Stomach smooth muscle (tissue), 2 donors: ENCODE measurements around the gene AP3B1.

Experiments
- H3K27ac ChIP-seq: one replicate; pipeline ENCODE4 v1.7.0; 2013; ENCODE audit warnings: mild to moderate bottlenecking, low read length, inconsistent platforms
- H3K27me3 ChIP-seq, 2 donors: one replicate each; pipeline ENCODE4 v1.7.0; 2013; ENCODE audit warnings: low read length in 2 of 2; ENCODE audit not compliant: insufficient read depth in 2 of 2, control insufficient read depth in 1 of 2
- H3K36me3 ChIP-seq, 2 donors: one replicate each; pipeline ENCODE4 v1.7.0; 2013; ENCODE audit warnings: low read length in 2 of 2; ENCODE audit not compliant: control insufficient read depth in 2 of 2, insufficient read depth in 2 of 2
- H3K4me1 ChIP-seq: one replicate; pipeline ENCODE4 v1.7.0; 2013; ENCODE audit warnings: low read length; ENCODE audit not compliant: control insufficient read depth, insufficient read depth
- H3K4me3 ChIP-seq, 2 donors: one replicate each; pipeline ENCODE4 v1.7.0; 2013; ENCODE audit warnings: low read length in 2 of 2
- H3K9ac ChIP-seq, 2 donors: one replicate each; pipeline ENCODE4 v1.7.0; 2013; ENCODE audit warnings: low read length in 2 of 2, mild to moderate bottlenecking in 1 of 2
- H3K9me3 ChIP-seq, 2 donors: one replicate each; pipeline ENCODE4 v1.7.0; 2013; ENCODE audit warnings: low read length in 2 of 2; ENCODE audit not compliant: control insufficient read depth in 2 of 2
- donor health status: healthy.
- donor health status: Pancreatic carcinoma.

The AP3B1 gene

GRCh38 chr5:78243091-78243490 is 51.4 kb downstream of the AP3B1 start:
- H3K36me3 ChIP-seq: no peaks in the 10 kb centered on the region
- no peak overlapping the region for H3K9ac ChIP-seq
- no peaks in the 10 kb centered on the region for H3K9me3 ChIP-seq
- no peak overlapping the region for H3K4me3 ChIP-seq
- no peaks in the 10 kb centered on the region for H3K4me1 ChIP-seq
- H3K27ac ChIP-seq: no peak overlapping the region
- H3K27me3 ChIP-seq: no peaks in the 10 kb centered on the region

GRCh38 chr5:78242001-78242400 is 52.5 kb downstream of the AP3B1 start:
- H3K9ac ChIP-seq: no peak overlapping the region
- H3K4me1 ChIP-seq: no peaks in the 10 kb centered on the region
- H3K36me3 ChIP-seq: no peaks in the 10 kb centered on the region

GRCh38 chr5:78237911-78238310 is 56.6 kb downstream of the AP3B1 start:
- Histone ChIP-seq H3K36me3 (no peaks in the 10 kb centered on the region), H3K4me1 (no peaks in the 10 kb centered on the region), H3K27me3 (no peaks in the 10 kb centered on the region), H3K4me3 (no peak overlapping the region), H3K27ac (no peak overlapping the region), H3K9ac (no peak overlapping the region), H3K9me3 (no peaks in the 10 kb centered on the region)

More at GRCh38 chr5:78242001-78242400, 52.5 kb downstream of the AP3B1 start:
- no peak overlapping the region for H3K27ac ChIP-seq
- no peak overlapping the region for H3K4me3 ChIP-seq
- H3K9me3 ChIP-seq: no peaks in the 10 kb centered on the region
- H3K27me3 ChIP-seq: no peaks in the 10 kb centered on the region

- H3K9ac ChIP-seq: no peak overlapping the region
- H3K4me1 ChIP-seq: no peaks in the 10 kb centered on the region
- no peaks in the 10 kb centered on the region for H3K36me3 ChIP-seq
- H3K27ac ChIP-seq: no peak overlapping the region
- no peaks in the 10 kb centered on the region for H3K9me3 ChIP-seq
- H3K27me3 ChIP-seq: no peaks in the 10 kb centered on the region
- no peak overlapping the region for H3K4me3 ChIP-seq
These were observed 58.5 kb downstream of the AP3B1 start for GRCh38 chr5:78236046-78236445.

GRCh38 chr5:78235289-78235688 is 59.2 kb downstream of the AP3B1 start:
- Histone ChIP-seq H3K4me1 (no peaks in the 10 kb centered on the region), H3K27me3 (no peaks in the 10 kb centered on the region), H3K36me3 (no peaks in the 10 kb centered on the region), H3K9ac (no peak overlapping the region), H3K9me3 (no peaks in the 10 kb centered on the region), H3K27ac (no peak overlapping the region), H3K4me3 (no peak overlapping the region)

GRCh38 chr5:78234804-78235203 is 59.7 kb downstream of the AP3B1 start:
- H3K27me3 ChIP-seq: no peaks in the 10 kb centered on the region
- no peaks in the 10 kb centered on the region for H3K9me3 ChIP-seq
- no peak overlapping the region for H3K4me3 ChIP-seq
- H3K9ac ChIP-seq: no peak overlapping the region
- no peaks in the 10 kb centered on the region for H3K36me3 ChIP-seq
- H3K27ac ChIP-seq: no peak overlapping the region
- no peaks in the 10 kb centered on the region for H3K4me1 ChIP-seq

- no peak overlapping the region for H3K9ac ChIP-seq
- H3K9me3 ChIP-seq: no peaks in the 10 kb centered on the region
- no peaks in the 10 kb centered on the region for H3K4me1 ChIP-seq
These were observed 62.3 kb downstream of the AP3B1 start for GRCh38 chr5:78232163-78232562.

GRCh38 chr5:78224358-78224757 is 70.1 kb downstream of the AP3B1 start:
- Histone ChIP-seq H3K36me3 (peaks cover 12% of the 10 kb centered on the region in 2 donors), H3K27me3 (no peaks in the 10 kb centered on the region), H3K9ac (no peak overlapping the region), H3K27ac (no peak overlapping the region), H3K9me3 (peaks cover 2% of the 10 kb centered on the region in 2 donors), H3K4me3 (no peak overlapping the region), H3K4me1 (no peaks in the 10 kb centered on the region)

More at GRCh38 chr5:78232163-78232562, 62.3 kb downstream of the AP3B1 start:
- Histone ChIP-seq H3K4me3 (no peak overlapping the region), H3K27me3 (no peaks in the 10 kb centered on the region), H3K36me3 (no peaks in the 10 kb centered on the region), H3K27ac (no peak overlapping the region)

GRCh38 chr5:78221964-78222451 is 72.5 kb downstream of the AP3B1 start:
- no peaks in the 10 kb centered on the region for H3K4me1 ChIP-seq
- no peaks in the 10 kb centered on the region for H3K27me3 ChIP-seq
- H3K9ac ChIP-seq: no peak overlapping the region
- H3K36me3 ChIP-seq: peaks cover 12% of the 10 kb centered on the region in 2 donors
- H3K4me3 ChIP-seq: no peak overlapping the region
- no peak overlapping the region for H3K27ac ChIP-seq
- H3K9me3 ChIP-seq: peaks cover 2% of the 10 kb centered on the region in 2 donors

- Histone ChIP-seq H3K9ac (no peak overlapping the region), H3K4me3 (no peak overlapping the region), H3K27me3 (no peaks in the 10 kb centered on the region), H3K4me1 (no peaks in the 10 kb centered on the region), H3K27ac (no peak overlapping the region), H3K36me3 (peaks cover 12% of the 10 kb centered on the region in 2 donors), H3K9me3 (peaks cover 2% of the 10 kb centered on the region in 2 donors)
These were observed 73.0 kb downstream of the AP3B1 start for GRCh38 chr5:78221467-78221866.

- H3K27me3 ChIP-seq: no peaks in the 10 kb centered on the region
These were observed 78.5 kb downstream of the AP3B1 start for GRCh38 chr5:78215972-78216371.

More at GRCh38 chr5:78215972-78216371, 78.5 kb downstream of the AP3B1 start:
- H3K4me1 ChIP-seq: no peaks in the 10 kb centered on the region
- H3K9me3 ChIP-seq: peaks cover 0 to 1% of the 10 kb centered on the region in 2 donors
- peaks cover 0 to 9% of the 10 kb centered on the region in 2 donors for H3K36me3 ChIP-seq
- H3K4me3 ChIP-seq: no peak overlapping the region
- H3K27ac ChIP-seq: no peak overlapping the region
- no peak overlapping the region for H3K9ac ChIP-seq
